Stimulated activated CD8-positive, alpha-beta memory T cell treated with anti-CD3 and anti-CD28 coated beads, Interleukin-15, amount 100 ng/mL, for 48 hours (primary cell): Measurements from ENCODE around the gene BICC1.

ENCODE experiments used
- DNase-seq, 2 donors: peaks; one replicate each; pipeline ENCODE4 v3.0.0-alpha.2; 2020; ENCODE audit warnings: low read depth in 2 of 2

Gene BICC1

DNA sequence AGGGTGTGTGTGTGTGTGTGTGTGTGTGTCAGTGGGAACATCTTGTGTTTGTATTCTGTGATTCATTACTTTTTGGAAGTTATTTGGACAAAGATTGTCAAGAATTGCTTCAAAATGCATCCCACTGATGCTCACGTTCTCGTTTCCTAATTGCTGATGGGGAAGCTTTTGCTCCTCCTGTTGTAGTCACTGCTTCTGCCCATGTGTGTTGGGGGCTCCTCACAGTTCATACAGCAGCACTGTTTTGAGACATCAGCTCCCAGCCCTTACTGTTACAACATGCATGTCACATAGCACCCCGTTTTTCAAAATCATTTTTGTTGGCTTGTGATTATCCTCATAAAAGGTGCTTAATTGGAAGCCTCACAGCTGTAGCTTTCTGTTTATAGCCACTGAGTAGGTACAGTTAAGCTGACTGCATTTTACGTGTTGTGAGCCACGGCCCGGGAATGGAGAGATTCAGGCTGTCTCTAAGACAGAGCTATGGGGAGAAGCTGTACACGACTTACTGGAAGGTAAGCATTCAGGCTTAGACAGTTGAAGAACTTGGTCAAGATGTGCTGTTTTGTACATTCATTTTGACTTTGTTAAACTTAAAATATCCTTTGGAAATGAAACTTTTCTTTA, 87.4 kb downstream of the BICC1 start:
- no peak for DNase-seq

DNA sequence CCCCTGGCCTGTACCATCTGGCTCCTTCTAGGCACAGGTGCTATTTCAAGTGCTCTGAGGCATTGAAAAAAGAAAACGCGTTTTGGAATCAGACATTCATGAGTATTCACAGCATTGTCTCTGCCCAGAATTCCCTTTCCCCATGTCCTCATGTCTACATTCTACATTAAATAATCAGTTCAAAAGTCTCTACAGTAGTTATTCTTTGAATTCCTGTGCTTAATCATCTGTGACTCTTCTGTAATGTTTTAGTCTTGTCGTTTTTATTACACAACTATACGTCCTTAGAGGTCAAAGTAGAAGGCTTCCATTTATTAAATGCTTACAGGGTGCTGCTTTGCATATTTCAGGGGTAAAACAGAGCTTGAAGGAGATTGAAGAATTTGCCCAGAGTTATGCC, 95.7 kb downstream of the BICC1 start:
- DNase-seq, result no peak

DNA sequence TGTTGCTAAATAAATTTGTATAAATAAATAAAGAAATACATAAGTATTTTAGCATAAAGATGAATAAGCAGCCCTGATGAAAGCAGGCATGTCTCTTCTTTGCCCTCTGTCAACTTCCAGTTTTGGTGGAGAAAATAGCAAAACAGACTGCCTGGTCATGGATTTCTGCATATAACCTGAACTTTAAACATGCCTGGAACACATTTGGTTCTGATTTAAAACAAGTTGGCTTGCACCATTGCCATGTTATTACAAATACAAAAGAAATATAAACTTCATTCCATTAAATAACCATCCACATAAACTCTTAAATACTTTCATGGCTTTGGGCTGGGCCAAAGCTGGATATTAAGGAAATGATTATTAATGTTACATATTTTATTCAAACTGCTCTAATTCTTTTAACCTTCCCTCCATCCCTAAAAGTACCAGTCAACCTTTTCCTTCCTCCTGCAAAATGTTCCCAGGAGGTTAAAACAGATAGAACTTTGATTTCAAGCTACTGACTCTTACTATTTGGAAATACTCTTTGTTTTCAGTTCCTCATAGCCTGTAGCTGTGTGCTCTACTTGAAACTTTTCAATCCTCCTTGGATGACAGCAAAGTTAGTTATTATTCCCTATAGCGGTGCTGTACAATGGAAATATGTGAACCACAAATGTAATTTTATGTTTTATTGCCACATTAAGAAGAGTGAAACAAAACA, 96.3 kb downstream of the BICC1 start:
- no peak for DNase-seq

DNA sequence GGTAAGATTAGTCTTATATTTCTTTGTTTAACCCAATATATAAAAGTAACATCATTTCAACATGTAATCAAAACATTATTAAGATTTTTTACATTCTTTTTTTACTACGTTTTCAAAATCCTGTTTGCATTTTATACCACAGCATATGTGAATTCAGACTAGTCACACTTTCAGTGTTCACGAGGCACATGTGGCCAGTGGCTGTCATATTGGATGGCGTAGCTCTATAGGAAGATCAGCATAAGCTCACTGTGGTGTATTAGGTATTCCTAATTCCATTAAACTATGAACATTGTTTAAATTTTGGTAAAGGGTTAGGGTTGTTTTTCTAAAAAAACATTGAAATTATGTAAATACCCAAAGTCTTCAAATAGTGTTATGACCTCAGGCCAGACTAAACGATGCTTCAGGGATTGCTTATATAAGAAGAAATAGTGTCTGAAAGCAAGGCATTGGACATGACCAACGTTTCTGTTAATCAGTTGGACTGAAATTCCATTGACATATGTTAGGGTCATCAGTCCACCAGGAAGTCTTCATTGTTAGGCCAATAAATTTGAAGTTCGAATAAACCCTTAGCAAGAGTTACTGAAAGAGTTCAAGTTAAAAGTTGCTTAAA, 97.0 kb downstream of the BICC1 start:
- DNase-seq, result no peak

DNA sequence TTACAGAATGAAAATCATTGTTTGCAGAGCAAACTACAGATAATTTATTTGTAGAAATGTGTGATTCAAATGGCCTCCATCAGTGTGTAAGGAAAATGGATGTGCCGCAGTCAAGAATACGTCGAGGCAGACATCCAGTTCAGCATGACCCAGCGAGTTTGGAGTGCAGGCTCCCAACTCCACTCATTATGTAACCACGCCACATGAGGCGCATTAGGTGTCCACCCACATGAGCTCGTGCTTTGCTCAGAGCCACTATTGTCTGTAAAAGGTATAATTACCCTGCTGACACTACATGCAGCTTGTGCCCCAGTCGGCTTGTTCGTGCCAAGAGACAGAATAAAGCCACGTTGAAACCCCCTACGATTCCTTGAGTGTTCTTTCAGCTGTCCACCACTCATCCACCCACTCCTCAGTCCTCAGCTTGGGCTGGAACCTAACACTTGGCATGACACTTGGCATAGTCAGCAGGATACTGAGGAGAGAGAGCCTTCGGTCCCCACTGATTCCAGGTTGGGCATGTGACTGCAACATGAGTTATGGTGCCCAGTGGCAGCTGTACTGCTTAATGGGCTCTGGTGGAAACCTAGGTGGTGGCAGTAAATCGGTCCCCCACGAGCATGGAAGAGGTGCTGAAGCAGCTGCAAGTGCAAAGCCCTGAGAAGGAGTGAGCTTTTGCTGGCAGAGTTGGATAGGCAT, 102.7 kb downstream of the BICC1 start:
- no peak for DNase-seq

DNA sequence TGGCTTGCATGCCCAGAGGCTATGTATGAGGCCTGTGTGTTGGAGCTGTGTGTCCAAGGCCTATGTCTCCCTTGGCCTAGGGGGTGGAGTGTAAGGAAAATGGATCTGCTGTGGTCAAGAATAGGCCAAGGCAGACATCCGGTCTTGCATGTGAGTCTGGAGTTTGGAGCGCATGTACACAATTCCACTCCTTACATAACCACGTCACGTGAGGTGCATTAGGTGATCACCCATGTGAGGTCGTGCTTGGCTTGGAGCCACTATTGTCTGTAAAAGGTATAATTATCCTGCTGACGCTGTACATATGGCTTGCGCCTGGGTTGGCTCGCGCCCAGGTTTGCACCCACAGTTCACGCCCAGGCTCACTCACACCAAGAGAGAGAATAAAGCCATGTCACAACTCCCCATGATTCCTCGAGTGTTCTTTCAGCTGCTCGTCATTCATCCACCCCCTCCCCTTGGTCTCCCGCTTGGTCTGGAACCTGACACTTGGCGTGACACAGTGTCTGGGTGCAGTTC, 105.5 kb downstream of the BICC1 start:
- DNase-seq, result no peak

DNA sequence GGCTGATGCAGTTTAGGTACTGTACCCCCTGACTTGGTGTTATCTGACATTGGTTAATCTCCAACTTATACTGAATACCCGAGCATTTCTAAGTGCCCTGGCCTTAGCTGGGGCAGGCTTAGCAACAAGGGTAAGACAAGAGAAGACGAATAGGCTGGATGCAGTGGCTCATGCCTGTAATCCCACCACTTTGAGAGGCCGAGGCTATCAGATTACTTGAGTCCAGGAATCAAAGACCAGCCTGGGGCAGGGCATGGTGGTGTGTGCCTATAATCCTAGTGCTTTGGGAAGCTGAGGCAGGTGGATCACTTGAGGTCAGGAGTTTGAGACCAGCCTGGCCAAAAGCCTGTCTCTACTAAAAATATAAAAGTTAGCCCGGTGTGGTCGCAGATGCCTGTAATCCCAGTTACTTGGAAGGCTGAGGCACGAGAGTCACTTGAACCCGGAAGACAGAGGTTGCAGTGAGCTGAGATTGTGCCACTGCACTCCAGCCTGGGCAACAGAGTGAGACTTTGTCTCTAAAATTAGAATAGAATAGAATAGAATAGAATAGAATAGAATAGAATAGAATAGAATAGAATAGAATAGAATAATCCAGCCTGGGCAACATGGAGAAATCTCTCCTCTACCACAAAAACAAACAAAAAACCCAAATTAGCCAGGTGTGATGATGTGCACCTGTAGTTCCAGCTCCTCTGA, 108.9 kb downstream of the BICC1 start:
- no peak for DNase-seq

DNA sequence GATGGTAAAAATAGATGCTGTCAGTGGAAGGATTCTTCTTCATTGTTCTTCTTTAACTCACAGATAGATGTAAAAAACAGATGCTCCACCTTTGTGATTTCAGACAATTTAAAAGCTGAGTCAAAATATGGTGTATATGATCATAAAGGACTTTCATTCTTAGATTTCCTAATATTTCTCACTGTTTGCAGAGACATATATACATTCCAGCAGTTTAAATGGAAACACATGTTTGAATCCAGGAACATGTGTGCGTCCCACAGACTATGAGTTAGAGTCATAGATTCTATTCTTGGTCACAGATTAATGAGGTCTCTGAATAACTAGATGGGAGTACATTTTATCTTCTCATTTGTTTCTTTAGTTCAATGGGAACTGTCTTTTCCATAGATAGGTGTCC, 109.6 kb downstream of the BICC1 start:
- no peak for DNase-seq

DNA sequence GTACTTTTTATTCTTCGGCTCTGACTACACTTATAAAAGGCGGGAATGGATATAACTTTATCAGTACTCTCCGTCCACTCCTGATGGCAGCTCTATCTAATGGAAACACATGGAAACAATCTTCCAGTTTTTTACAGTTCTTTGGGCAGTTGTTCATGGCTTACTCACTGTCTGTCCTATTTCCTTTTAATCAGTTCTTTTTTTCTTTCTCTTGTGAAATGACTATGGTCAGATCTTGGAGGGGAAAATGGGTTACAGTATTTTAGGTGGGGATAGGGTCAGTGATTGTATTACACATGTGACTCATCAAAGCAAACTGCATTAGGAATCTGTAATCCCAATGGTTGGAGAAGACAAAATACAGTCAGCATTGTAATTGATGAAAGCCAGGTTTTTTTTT, 112.4 kb downstream of the BICC1 start:
- DNase-seq, result no peak

DNA sequence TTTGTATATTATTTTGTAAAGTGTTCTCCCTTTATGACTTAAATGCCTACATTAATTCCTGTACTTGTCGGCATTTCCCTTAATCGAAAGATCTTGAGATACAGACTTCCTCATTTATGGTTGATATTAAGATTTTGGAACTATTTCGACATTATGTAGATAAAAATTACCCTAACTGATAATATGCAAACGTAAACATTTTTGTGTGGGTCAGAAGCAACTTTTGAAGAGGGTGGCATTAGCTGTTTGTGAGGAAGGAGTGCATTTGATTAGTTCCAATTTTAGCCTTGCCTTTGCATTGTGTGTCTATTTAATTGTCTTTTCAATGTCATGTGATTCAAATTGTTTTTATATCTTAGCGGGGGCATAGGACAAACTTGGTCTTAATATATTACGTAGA, 114.7 kb downstream of the BICC1 start:
- no peak for DNase-seq

DNA sequence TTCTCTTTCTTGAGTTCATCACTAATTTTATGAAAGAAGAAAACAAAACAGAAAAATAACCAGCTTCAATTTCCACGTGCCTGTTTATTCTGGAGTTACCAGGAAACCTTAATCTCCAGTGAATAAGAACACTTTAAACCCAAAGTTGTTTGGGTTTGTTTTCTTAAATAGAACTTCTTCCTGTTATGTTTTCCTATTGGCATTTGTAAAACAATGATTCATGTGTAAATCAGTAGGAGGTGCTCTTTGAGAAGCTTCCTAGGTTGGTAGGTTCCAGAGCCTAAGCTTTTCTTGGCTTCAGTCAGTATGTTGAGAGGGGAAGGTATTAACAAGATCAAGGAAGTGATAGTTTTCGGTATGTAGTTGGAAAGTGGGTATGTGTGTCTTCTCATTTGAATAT, 119.0 kb downstream of the BICC1 start:
- no peak for DNase-seq

DNA sequence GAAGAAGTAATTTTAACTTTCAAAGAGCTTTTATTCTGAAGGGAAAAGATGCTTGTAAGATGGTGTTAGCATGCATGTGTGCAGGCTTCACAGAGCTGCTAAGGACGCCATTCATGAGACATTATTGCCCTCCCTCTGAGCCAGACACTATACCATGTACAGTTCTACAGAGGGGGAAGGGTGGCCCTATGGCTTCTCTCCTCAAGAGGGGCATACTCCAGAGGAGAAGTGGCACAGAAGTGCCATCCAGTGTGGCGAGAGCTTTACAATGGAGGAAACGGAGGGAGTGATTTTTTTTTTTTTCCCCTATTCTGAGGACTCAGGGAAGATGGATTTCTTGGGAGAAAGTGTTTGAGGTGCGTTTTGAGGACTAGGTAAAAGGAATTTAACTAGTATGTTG, 119.5 kb downstream of the BICC1 start:
- no peak for DNase-seq

DNA sequence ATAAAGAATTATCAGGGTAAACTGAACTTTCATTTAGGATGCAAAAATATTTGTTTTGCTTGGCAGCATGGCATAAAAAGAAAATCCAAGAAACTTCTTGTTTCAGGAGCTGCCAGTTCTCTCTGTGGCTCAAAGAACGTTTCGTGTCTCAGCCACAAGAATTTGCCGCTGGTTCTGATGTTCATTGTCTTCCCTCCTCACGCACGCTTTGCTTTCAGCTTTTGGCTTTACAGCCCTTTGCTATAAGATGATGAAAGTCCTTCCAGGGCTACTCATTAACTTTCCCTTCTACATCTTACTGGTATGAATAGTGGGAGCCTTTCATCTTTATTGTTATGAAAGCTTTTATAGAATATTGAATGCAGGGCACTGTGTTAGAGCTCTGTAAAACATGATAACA, 124.7 kb downstream of the BICC1 start:
- DNase-seq, result no peak

DNA sequence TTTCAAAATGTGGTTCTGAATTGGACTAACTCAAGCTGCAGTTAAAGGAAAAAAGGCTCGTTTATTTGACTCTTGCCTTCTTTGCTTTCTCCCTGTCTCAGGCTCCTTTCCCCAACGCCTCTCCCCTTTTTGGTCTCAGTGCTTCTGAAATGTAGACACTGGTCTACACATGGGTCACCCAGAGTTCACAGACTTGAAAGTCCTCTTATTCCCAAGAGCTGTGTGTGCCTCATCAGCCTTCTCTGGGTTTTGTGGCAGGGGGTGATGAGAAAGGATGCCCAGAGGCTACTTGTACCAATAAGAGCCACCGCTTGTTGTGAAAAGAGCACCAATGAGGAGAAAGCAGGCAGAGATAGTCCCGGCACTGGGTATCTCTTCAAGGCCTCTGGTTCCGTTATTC, 125.7 kb downstream of the BICC1 start:
- DNase-seq, result no peak

DNA sequence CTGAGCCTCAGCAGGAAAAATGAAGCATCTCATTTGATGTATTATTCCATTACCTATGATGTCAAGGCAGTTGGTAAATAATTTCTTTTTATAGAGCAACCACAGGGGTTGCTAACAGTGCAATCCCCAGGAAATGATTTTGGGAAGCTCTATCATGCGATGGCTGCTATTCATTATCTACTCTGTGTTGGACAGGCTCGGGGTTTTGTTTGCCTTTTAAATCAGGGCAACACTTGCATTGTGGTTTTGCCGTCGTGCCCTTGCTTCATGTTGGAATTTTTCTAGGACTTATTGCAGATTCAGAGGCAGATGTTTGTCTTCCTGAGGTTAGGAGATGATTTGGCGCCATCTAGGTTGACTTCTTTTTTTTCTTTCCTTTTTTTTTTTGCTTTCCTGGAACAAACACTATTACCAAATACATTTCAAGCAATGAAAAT, 128.4 kb downstream of the BICC1 start:
- no peak for DNase-seq

DNA sequence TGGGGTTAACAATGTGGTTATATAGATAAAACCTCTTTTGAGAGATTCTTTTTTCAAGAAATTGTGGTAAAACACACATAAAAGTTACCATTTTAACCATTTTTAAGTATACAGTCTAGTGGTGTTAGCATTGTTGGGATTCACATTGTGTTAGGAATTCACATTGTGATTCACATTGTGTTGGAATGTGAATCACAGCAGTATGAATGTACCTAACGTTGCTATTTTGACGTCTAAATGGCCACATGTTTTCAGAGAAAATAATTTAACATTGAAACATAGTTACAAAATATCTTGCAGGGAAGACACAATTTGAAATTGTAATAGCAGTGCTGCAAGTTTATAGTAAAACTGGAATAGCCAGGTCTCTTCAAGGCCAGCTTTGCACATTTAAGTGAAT, 129.0 kb downstream of the BICC1 start:
- no peak for DNase-seq

DNA sequence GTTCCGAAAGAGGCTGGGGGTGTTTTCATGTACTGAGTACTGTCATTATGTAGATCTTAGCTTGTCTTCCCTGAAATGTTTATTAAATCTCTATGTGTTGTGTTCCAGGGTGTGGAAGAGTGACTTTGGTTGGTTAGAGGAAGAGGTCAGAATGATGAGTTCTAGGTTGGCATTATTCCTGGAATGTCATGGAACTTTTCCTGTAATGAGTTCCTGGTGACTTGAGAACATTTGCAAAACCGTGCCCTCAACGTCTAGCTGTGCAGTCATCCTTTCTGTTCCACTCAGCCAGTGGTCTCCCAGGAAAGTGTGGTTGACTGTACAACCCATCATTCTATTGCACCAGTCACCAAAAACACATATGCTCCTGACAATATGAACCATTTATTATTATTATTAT, 129.6 kb downstream of the BICC1 start:
- DNase-seq, result no peak

DNA sequence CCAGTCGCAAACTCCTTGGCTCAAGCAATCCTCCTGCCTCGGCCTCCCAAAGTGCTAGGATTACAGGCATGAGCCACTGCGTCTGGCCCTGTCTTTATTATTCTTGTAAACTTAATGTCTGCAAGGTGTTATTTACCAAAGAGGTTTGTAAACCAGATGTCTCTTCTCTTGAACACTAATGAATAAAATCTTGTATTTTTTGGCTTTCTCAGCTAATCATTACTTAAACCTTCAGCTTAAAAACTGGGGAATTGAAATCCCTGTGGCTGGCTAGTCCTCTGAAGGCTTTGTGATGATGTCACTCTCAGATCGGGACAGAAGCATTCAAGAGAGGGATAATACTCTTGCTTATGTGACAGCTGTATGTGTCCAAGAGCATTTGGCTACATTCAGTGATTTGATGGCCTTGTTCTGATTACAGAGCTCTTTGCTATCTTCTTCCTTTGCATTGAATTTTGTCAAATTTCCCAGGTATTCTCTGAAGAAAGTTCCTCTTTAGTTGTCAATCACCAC, 130.3 kb downstream of the BICC1 start:
- DNase-seq, result no peak

DNA sequence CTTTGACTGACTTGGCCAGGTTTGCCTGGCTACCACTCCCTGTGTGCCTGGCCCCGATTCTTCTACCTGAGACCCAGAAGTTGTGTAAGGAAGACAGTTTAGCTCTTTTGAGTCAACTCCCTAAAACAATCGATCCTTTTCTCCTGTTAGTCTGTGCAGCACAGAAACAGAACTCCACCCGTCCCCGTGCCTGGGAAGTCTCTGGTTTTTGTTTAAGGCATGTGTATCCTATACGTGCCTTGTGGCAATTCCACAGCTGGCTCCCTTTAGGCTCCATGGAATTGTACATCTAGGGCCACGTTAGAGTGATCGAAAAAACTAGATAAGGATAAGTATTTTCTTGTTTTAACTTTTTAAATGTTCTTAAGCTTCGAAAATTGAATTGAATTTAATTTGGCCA, 131.6 kb downstream of the BICC1 start:
- DNase-seq, result no peak

DNA sequence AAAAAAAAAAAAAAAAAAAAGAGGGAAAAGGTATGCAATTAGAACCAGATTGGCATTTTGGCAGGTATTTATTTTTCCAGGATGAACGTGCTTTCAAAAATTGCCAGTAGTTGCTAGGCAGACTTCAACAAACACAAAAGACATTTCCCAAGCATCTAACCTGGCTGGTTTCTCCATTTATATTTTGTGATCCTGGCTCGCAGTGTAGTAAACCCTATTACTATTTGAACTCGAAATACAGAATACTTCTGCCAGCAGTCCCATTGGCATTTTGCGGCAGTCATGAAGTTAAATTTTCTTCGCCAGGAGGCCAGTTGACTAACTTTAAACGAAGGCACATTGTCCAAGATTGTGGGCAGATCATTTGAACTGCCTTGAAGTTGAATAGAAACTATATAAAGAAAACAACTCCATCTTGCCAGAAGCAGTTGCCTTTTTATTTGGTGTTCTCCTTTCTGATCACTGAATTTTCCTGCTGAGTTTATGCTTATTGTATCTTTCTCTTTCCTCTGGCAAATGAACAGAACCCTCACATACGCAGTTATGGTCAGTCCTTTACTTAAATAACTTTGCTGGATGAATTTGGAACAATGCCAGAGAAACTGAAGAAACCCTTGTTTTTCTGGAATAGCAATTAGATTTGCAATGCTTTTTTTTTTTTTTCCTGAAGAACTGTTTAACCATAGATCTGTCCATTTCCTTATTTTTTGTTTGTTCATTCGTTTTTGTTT, 132.9 kb downstream of the BICC1 start:
- no peak for DNase-seq
